Measurements from ENCODE around the gene VWA3A.

Gene VWA3A

GRCh38 chr16:22206013-22206841, 113.9 kb downstream of the VWA3A start, which contains the start of gene EEF2K:
EEF2K (plus strand) TSS chr16:22206278; CDS start chr16:22225730, 19,452 bp downstream.
- peak; percentile 70 for DNase-seq

Data from KG1 (cell line).